ENCODE results near the gene PAX2.

Gene PAX2

DNA sequence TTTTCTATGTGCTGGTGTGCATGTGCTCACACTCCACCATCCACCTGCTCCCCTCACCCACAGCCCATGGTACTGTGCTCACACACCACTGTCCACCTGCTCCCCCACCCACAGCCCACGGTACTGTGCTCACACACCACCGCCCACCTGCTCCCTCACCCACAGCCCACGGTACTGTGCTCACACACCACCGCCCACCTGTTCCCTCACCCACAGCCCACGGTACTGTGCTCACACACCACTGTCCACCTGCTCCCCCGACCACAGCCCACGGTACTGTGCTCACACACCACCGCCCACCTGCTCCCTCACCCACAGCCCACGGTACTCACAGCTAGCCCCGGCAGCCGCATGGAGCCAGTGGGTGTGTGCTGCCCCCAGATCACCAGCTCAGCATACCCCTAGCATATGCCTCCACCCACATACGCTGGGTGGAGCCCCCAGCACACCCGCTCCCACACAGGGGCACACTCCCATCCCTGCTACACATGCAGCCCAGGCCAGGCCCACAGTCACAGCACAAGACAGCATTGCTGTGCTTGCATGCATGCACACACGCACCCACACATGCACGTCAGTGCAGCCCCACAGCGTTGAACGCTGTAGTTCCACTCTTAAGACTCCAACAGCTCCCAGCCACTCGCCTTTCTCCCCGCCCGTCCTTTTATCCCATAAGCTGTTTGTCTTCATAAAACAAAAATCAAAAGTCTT, 62.0 kb downstream of the PAX2 start:
- H3K4me3 ChIP-seq (ENCODE audit: severe bottlenecking) = no peak overlapping the region
- H3K27me3 ChIP-seq (ENCODE audit: insufficient read depth, poor library complexity, severe bottlenecking) = peaks cover 89% of the 10 kb centered on the region
- TF ChIP-seq, protein P1, sequence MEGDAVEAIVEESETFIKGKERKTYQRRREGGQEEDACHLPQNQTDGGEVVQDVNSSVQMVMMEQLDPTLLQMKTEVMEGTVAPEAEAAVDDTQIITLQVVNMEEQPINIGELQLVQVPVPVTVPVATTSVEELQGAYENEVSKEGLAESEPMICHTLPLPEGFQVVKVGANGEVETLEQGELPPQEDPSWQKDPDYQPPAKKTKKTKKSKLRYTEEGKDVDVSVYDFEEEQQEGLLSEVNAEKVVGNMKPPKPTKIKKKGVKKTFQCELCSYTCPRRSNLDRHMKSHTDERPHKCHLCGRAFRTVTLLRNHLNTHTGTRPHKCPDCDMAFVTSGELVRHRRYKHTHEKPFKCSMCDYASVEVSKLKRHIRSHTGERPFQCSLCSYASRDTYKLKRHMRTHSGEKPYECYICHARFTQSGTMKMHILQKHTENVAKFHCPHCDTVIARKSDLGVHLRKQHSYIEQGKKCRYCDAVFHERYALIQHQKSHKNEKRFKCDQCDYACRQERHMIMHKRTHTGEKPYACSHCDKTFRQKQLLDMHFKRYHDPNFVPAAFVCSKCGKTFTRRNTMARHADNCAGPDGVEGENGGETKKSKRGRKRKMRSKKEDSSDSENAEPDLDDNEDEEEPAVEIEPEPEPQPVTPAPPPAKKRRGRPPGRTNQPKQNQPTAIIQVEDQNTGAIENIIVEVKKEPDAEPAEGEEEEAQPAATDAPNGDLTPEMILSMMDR (IDR thresholded peaks at IDR 0.05; ENCODE audit: poor library complexity, severe bottlenecking) = no peak
- H3K4me1 ChIP-seq (ENCODE audit: insufficient read depth, poor library complexity, severe bottlenecking) = no peaks in the 10 kb centered on the region
- no peaks in the 10 kb centered on the region for H3K9me3 ChIP-seq (ENCODE audit: severe bottlenecking)
- H3K36me3 ChIP-seq (ENCODE audit: low read depth) = no peaks in the 10 kb centered on the region
- DNase-seq (ENCODE audit: low spot score) (no peak), ATAC-seq (ENCODE audit: low read depth) (no peak)
- no peak overlapping the region for H3K27ac ChIP-seq (ENCODE audit: poor library complexity, severe bottlenecking)

DNA sequence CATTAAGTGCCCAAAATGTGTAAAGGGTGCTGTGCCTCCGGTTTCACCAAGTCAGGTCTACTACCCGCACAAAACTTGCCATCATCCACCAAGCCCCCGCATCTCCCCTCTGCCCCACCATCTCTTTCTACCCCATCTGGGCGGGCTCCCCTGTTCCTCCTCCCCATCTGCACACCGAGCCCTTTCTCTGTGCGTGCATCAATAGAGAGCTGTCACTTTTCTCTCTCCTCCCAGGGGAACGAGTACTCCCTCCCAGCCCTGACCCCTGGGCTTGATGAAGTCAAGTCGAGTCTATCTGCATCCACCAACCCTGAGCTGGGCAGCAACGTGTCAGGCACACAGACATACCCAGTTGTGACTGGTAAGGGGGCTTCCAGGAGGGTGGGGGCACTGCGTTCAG, 63.5 kb downstream of the PAX2 start:
- TF ChIP-seq, protein P1 (IDR thresholded peaks at IDR 0.05; ENCODE audit: poor library complexity, severe bottlenecking) = no peak
- peaks cover 89% of the 10 kb centered on the region for H3K27me3 ChIP-seq (ENCODE audit: insufficient read depth, poor library complexity, severe bottlenecking)
- no peaks in the 10 kb centered on the region for H3K36me3 ChIP-seq (ENCODE audit: low read depth)
- no peak overlapping the region for H3K4me3 ChIP-seq (ENCODE audit: severe bottlenecking)
- DNase-seq (ENCODE audit: low spot score) = no peak
- ATAC-seq (ENCODE audit: low read depth) = no peak
- H3K9me3 ChIP-seq (ENCODE audit: severe bottlenecking) = no peaks in the 10 kb centered on the region
- H3K4me1 ChIP-seq (ENCODE audit: insufficient read depth, poor library complexity, severe bottlenecking) = no peaks in the 10 kb centered on the region
- H3K27ac ChIP-seq (ENCODE audit: poor library complexity, severe bottlenecking) = no peak overlapping the region

DNA sequence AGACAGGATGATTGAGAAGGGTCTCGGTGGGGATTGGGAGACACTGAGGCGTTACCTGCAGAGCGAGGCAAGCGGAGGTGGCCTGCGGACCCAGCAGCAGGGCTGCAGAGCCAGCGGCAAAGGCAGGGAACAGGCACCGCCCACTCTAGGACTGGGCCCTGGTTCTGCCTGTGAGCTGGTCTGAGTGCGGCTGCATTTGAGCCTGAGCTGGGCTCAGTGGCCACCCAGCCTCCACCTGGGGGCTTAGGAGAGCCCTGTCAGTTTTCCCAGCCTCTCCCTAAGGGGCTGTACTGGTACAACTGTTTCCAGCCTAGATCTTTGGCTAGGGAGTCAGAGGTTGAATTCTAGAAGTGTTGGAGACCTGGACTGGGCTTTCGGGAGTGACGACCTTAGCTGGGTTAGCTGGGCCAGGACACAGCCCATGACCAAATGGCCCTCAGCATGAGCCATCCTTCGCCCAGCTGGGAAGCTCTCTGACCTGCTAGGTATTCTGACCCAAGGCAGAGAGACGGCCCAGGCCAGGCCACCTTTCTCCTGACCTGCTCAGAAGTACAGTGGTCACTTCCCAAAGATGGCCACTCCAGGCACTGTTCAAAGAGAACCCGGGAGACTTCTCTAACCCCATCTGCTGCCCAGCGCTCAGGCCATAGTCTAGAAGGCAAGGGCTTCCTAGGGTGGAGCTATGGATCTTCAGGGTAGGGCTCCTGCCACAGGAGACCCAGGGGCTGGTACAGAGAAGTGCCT, 64.9 kb downstream of the PAX2 start:
- TF ChIP-seq, protein P1 (IDR thresholded peaks at IDR 0.05; ENCODE audit: poor library complexity, severe bottlenecking) = no peak
- DNase-seq (ENCODE audit: low spot score) (no peak), ATAC-seq (ENCODE audit: low read depth) (no peak)
- H3K4me3 ChIP-seq (ENCODE audit: severe bottlenecking) = no peak overlapping the region
- peaks cover 89% of the 10 kb centered on the region for H3K27me3 ChIP-seq (ENCODE audit: insufficient read depth, poor library complexity, severe bottlenecking)
- H3K27ac ChIP-seq (ENCODE audit: poor library complexity, severe bottlenecking) = no peak overlapping the region
- H3K36me3 ChIP-seq (ENCODE audit: low read depth) = no peaks in the 10 kb centered on the region
- no peaks in the 10 kb centered on the region for H3K9me3 ChIP-seq (ENCODE audit: severe bottlenecking)
- H3K4me1 ChIP-seq (ENCODE audit: insufficient read depth, poor library complexity, severe bottlenecking) = no peaks in the 10 kb centered on the region

DNA sequence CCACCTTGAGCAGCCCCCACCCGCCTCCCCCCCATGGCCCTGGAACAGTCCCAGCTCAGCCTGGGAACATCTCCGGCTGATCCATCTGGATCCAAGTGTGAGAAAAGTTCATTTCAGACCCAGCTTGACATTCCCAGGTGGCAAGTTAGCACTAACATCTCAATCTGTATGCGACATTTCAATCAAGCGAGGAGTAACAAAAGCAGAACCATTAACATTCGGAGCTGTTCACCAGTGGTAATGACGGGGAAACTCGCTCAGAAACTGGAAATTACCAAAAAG, 65.4 kb downstream of the PAX2 start:
- Histone ChIP-seq H3K4me3 (ENCODE audit: severe bottlenecking) (no peak overlapping the region), H3K27ac (ENCODE audit: poor library complexity, severe bottlenecking) (no peak overlapping the region), H3K9me3 (ENCODE audit: severe bottlenecking) (no peaks in the 10 kb centered on the region), H3K36me3 (ENCODE audit: low read depth) (no peaks in the 10 kb centered on the region), H3K4me1 (ENCODE audit: insufficient read depth, poor library complexity, severe bottlenecking) (no peaks in the 10 kb centered on the region), H3K27me3 (ENCODE audit: insufficient read depth, poor library complexity, severe bottlenecking) (peaks cover 92% of the 10 kb centered on the region)
- DNase-seq (ENCODE audit: low spot score) = no peak
- TF ChIP-seq, protein P1 (IDR thresholded peaks at IDR 0.05; ENCODE audit: poor library complexity, severe bottlenecking) = no peak
- no peak for ATAC-seq (ENCODE audit: low read depth)

DNA sequence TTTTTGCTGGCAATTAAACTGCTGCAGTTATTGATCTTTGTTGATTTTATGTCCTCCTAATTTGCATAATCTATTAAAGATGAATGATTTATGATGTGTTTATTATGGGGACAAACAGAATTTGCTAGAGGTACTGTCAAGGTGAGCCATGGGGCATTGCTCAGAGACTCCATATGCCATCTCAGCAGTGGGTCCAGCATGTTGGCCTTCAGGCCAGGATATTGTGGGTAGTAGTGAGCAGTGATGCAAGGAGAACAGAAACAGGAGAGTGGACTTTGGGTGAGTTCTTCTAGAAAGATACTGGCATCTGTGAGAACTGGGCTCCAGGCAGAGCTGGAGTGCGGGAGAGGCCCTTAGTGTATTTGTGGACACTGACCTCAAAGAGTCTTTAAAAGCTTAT, 65.9 kb downstream of the PAX2 start:
- no peak overlapping the region for H3K27ac ChIP-seq (ENCODE audit: poor library complexity, severe bottlenecking)
- no peaks in the 10 kb centered on the region for H3K9me3 ChIP-seq (ENCODE audit: severe bottlenecking)
- DNase-seq (ENCODE audit: low spot score) = no peak
- no peak for ATAC-seq (ENCODE audit: low read depth)
- no peaks in the 10 kb centered on the region for H3K4me1 ChIP-seq (ENCODE audit: insufficient read depth, poor library complexity, severe bottlenecking)
- H3K27me3 ChIP-seq (ENCODE audit: insufficient read depth, poor library complexity, severe bottlenecking) = peaks cover 92% of the 10 kb centered on the region
- TF ChIP-seq, protein P1 (IDR thresholded peaks at IDR 0.05; ENCODE audit: poor library complexity, severe bottlenecking) = no peak
- H3K4me3 ChIP-seq (ENCODE audit: severe bottlenecking) = no peak overlapping the region
- H3K36me3 ChIP-seq (ENCODE audit: low read depth) = no peaks in the 10 kb centered on the region

All from RWPE2 (cell line).